Nephron progenitor cell (in vitro differentiated cells): Measurements from ENCODE around the gene ATF7.
"Not testable (repeated sequence)": the region's sequence is repeated elsewhere in the genome, so short reads cannot be mapped to it uniquely, and the experiment has no call there.

Source experiments
- DNase-seq: peaks from one replicate; pipeline ENCODE4 v3.0.0; 2021
- H3K27ac Mint-ChIP-seq: 2 replicates; pipeline ENCODE4 v1.8.0; 2021; ENCODE audit warnings: mild to moderate bottlenecking, moderate library complexity, mixed read lengths
- H3K27me3 Mint-ChIP-seq: 2 replicates; pipeline ENCODE4 v1.8.0; 2021; ENCODE audit warnings: mild to moderate bottlenecking, low read depth, mixed read lengths; ENCODE audit not compliant: poor library complexity
- H3K36me3 Mint-ChIP-seq: 2 replicates; pipeline ENCODE4 v1.8.0; 2021; ENCODE audit warnings: low read depth, mixed read lengths
- H3K4me1 Mint-ChIP-seq: 2 replicates; pipeline ENCODE4 v1.8.0; 2021; ENCODE audit warnings: mixed read lengths
- H3K4me3 Mint-ChIP-seq: 2 replicates; pipeline ENCODE4 v1.8.0; 2021; ENCODE audit warnings: mild to moderate bottlenecking, moderate library complexity, mixed read lengths
- H3K9me3 Mint-ChIP-seq: 2 replicates; pipeline ENCODE4 v1.8.0; 2021; ENCODE audit warnings: mild to moderate bottlenecking, moderate library complexity, mixed read lengths
- TF ChIP-seq, protein P1 (sequence below): fragments of 200-600 bp; sonication (generic); IDR thresholded peaks from 2 replicates; pipeline ENCODE4 v1.5.0; 2021; ENCODE audit warnings: antibody characterized with exemption

Gene ATF7

DNA sequence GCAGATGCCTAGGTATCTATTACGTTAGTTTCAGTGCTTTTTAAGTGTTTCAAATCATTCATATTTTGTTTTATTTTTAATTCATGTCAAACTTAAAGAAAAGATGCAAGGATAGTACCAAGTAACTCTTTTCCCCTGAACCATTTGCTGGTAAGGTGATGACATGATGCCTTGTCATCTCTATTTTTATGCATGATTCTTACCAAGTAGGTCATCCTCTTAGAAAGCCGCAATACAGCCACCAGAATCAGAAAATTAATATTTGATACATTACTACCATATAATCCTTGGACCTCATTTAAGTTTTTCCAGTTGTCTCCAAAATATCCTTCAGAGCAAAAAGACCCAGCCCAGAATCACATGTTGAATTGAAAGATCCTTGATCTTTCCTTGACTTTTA, 27.4 kb upstream of the ATF7 start:
- H3K36me3 Mint-ChIP-seq = peaks cover 5% of the 10 kb centered on the region
- no peak for DNase-seq
- no peaks in the 10 kb centered on the region for H3K27me3 Mint-ChIP-seq
- TF ChIP-seq, protein P1, sequence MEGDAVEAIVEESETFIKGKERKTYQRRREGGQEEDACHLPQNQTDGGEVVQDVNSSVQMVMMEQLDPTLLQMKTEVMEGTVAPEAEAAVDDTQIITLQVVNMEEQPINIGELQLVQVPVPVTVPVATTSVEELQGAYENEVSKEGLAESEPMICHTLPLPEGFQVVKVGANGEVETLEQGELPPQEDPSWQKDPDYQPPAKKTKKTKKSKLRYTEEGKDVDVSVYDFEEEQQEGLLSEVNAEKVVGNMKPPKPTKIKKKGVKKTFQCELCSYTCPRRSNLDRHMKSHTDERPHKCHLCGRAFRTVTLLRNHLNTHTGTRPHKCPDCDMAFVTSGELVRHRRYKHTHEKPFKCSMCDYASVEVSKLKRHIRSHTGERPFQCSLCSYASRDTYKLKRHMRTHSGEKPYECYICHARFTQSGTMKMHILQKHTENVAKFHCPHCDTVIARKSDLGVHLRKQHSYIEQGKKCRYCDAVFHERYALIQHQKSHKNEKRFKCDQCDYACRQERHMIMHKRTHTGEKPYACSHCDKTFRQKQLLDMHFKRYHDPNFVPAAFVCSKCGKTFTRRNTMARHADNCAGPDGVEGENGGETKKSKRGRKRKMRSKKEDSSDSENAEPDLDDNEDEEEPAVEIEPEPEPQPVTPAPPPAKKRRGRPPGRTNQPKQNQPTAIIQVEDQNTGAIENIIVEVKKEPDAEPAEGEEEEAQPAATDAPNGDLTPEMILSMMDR = no peak
- no peak overlapping the region for H3K27ac Mint-ChIP-seq
- H3K4me3 Mint-ChIP-seq = no peak overlapping the region
- peaks cover 10% of the 10 kb centered on the region for H3K4me1 Mint-ChIP-seq
- no peaks in the 10 kb centered on the region for H3K9me3 Mint-ChIP-seq

GRCh38 chr12:53652366-53652765, 26.2 kb upstream of the ATF7 start:
- no peak for DNase-seq
- Mint-ChIP-seq H3K4me3 (no peak overlapping the region), H3K4me1 (peaks cover 6% of the 10 kb centered on the region), H3K27me3 (peaks cover 3% of the 10 kb centered on the region), H3K36me3 (peaks cover 5% of the 10 kb centered on the region), H3K27ac (no peak overlapping the region), H3K9me3 (no peaks in the 10 kb centered on the region)
- TF ChIP-seq, protein P1 = no peak

GRCh38 chr12:53651737-53652136, 25.6 kb upstream of the ATF7 start:
- Mint-ChIP-seq H3K4me1 (peaks cover 2% of the 10 kb centered on the region), H3K9me3 (no peaks in the 10 kb centered on the region), H3K4me3 (no peak overlapping the region), H3K27ac (no peak overlapping the region), H3K27me3 (peaks cover 3% of the 10 kb centered on the region), H3K36me3 (peaks cover 2% of the 10 kb centered on the region)
- TF ChIP-seq, protein P1 = no peak
- DNase-seq = no peak

DNA sequence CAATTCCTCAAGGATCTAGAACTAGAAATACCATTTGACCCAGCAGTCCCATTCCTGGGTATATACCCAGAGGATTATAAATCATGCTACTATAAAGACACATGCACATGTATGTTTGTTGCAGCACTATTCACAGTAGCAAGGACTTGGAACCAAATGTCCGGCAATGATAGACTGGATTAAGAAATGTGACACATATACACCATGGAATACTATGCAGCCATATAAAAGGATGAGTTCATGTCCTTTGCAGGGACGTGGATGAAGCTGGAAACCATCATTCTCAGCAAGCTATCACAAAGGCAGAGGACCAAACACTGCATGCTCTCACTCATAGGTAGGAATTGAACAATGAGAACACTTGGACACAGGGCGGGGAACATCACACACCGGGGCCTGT, 20.1 kb upstream of the ATF7 start:
- H3K27ac Mint-ChIP-seq, H3K9me3 Mint-ChIP-seq, H3K4me3 Mint-ChIP-seq, H3K27me3 Mint-ChIP-seq, DNase-seq, H3K4me1 Mint-ChIP-seq, H3K36me3 Mint-ChIP-seq: not testable (repeated sequence)

- Mint-ChIP-seq H3K27me3 (peaks cover 8% of the 10 kb centered on the region), H3K27ac (no peak overlapping the region), H3K4me1 (no peaks in the 10 kb centered on the region), H3K9me3 (peaks cover 7% of the 10 kb centered on the region), H3K36me3 (peaks cover 4% of the 10 kb centered on the region), H3K4me3 (no peak overlapping the region)
- TF ChIP-seq, protein P1 = no peak
- DNase-seq = no peak
Observed at GRCh38 chr12:53645165-53645564, 19.0 kb upstream of the ATF7 start.

DNA sequence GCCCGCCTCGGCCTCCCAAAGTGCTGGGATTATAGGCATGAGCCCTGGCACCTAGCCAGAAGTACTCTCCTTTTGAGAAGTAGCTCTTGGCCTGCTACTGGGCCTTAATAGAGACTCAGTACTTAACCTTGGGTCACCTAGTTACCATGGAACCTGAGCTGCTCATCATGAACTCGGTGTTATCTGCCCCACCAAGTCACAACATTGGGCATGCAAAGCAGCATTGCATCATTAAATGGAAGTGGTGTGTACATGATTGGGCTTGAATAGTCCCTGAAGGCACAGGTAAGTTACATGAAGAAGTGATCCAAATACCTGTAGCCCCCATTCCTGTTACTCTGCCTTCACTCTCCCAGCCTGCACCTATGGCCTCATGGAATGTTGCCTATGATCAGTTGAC, 18.0 kb upstream of the ATF7 start:
- H3K4me1 Mint-ChIP-seq = no peaks in the 10 kb centered on the region
- no peak overlapping the region for H3K27ac Mint-ChIP-seq
- peaks cover 7% of the 10 kb centered on the region for H3K9me3 Mint-ChIP-seq
- TF ChIP-seq, protein P1 = no peak
- H3K36me3 Mint-ChIP-seq = peaks cover 4% of the 10 kb centered on the region
- DNase-seq = no peak
- no peak overlapping the region for H3K4me3 Mint-ChIP-seq
- H3K27me3 Mint-ChIP-seq = peaks cover 8% of the 10 kb centered on the region
